MM.1S (cell line): Measurements from ENCODE around the gene KNOP1.

Source experiments
- DNase-seq: peaks from one replicate; pipeline ENCODE4 v3.0.0-alpha.2; 2015
- H2AFZ ChIP-seq: fragments of 300-600 bp; sonication (generic); 2 replicates; pipeline ENCODE4 v1.6.0; 2016; ENCODE audit warnings: antibody characterized with exemption, low read length
- H3F3A ChIP-seq: fragments of 300-600 bp; sonication (generic); 2 replicates; pipeline ENCODE4 v1.6.1; 2016; ENCODE audit warnings: mild to moderate bottlenecking, antibody characterized with exemption, low read length, moderate library complexity, mixed read lengths; ENCODE audit not compliant: insufficient read depth
- H3K27ac ChIP-seq: fragments of 300-600 bp; sonication (generic); 2 replicates; pipeline ENCODE4 v1.5.1; 2016; ENCODE audit warnings: mild to moderate bottlenecking, low read length
- H3K27me3 ChIP-seq: fragments of 300-600 bp; sonication (generic); replicated peaks from 2 replicates; pipeline ENCODE4 v1.6.0; 2016; ENCODE audit warnings: low read length; ENCODE audit not compliant: insufficient read depth
- H3K36me3 ChIP-seq: fragments of 300-600 bp; sonication (generic); replicated peaks from 2 replicates; pipeline ENCODE4 v1.6.1; 2016; ENCODE audit warnings: mild to moderate bottlenecking, low read length, mixed read lengths; ENCODE audit not compliant: insufficient read depth
- H3K4me1 ChIP-seq: fragments of 300-600 bp; sonication (generic); 2 replicates; pipeline ENCODE4 v1.6.1; 2016; ENCODE audit warnings: low read length, mixed read lengths
- H3K4me2 ChIP-seq: fragments of 300-600 bp; sonication (generic); 2 replicates; pipeline ENCODE4 v1.6.0; 2016; ENCODE audit warnings: low read depth, low read length
- H3K4me3 ChIP-seq: fragments of 300-600 bp; sonication (generic); 2 replicates; pipeline ENCODE4 v1.5.1; 2016; ENCODE audit warnings: low read length, mixed read lengths
- H3K79me2 ChIP-seq: fragments of 300-600 bp; sonication (generic); 2 replicates; pipeline ENCODE4 v1.6.1; 2016; ENCODE audit warnings: mixed run types, low read length, mixed read lengths
- H3K9ac ChIP-seq: fragments of 300-600 bp; sonication (generic); 2 replicates; pipeline ENCODE4 v1.6.1; 2016; ENCODE audit warnings: low read length, mixed read lengths
- H3K9me2 ChIP-seq: fragments of 300-600 bp; sonication (generic); replicated peaks from 2 replicates; pipeline ENCODE4 v1.6.1; 2016; ENCODE audit warnings: mild to moderate bottlenecking, low read length, mixed read lengths; ENCODE audit not compliant: insufficient read depth
- H3K9me3 ChIP-seq: fragments of 300-600 bp; sonication (generic); replicated peaks from 2 replicates; pipeline ENCODE4 v1.6.1; 2016; ENCODE audit warnings: mild to moderate bottlenecking, low read length, mixed read lengths; ENCODE audit not compliant: insufficient read depth
- H4K20me1 ChIP-seq: fragments of 300-600 bp; sonication (generic); 2 replicates; pipeline ENCODE4 v1.6.1; 2016; ENCODE audit warnings: mild to moderate bottlenecking, low read length, moderate library complexity, mixed read lengths; ENCODE audit not compliant: insufficient read depth
- EZH2 ChIP-seq: fragments of 300-600 bp; sonication (generic); optimal IDR thresholded peaks from 2 replicates; pipeline ENCODE3; 2017; ENCODE audit warnings: low read depth, mild to moderate bottlenecking, antibody characterized with exemption, low read length, mixed read lengths
- EZH2phosphoT487 ChIP-seq: fragments of 300-600 bp; sonication (generic); IDR thresholded peaks from 2 replicates; pipeline ENCODE4 v1.6.1; 2018; ENCODE audit warnings: antibody characterized with exemption, low read length
- TF ChIP-seq, protein P1 (sequence below): fragments of 300-600 bp; sonication (generic); IDR thresholded peaks from 2 replicates; pipeline ENCODE4 v1.5.1; 2016; ENCODE audit warnings: antibody characterized with exemption, low read length, mixed read lengths

The KNOP1 gene

DNA sequence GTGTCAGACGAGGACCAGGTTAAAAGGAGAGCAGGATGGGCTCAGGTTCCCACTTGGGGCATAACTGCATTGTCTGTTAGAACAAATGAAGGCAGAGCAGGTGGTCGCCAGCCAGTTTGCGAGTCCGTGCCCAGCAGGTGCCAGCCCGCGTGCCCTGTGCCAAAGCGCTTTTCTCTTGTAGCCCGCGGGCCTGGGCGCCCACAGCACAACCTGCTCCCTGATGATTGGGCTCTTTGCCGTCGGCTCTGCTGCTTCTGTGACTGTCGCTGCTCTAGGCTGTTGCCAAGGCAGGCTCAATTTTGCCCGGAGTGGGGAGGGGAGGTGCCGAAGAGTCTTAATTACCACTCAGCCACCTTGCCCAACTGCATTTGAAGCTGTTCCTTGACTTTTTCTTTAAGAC is 21.1 kb downstream of the KNOP1 start:
- no peaks in the 10 kb centered on the region for H3K4me1 ChIP-seq
- no peaks in the 10 kb centered on the region for H3K27me3 ChIP-seq
- DNase-seq, result no peak
- H3K36me3 ChIP-seq, result no peaks in the 10 kb centered on the region
- TF ChIP-seq EZH2 (no peak), EZH2phosphoT487 (no peak)
- TF ChIP-seq, protein P1, sequence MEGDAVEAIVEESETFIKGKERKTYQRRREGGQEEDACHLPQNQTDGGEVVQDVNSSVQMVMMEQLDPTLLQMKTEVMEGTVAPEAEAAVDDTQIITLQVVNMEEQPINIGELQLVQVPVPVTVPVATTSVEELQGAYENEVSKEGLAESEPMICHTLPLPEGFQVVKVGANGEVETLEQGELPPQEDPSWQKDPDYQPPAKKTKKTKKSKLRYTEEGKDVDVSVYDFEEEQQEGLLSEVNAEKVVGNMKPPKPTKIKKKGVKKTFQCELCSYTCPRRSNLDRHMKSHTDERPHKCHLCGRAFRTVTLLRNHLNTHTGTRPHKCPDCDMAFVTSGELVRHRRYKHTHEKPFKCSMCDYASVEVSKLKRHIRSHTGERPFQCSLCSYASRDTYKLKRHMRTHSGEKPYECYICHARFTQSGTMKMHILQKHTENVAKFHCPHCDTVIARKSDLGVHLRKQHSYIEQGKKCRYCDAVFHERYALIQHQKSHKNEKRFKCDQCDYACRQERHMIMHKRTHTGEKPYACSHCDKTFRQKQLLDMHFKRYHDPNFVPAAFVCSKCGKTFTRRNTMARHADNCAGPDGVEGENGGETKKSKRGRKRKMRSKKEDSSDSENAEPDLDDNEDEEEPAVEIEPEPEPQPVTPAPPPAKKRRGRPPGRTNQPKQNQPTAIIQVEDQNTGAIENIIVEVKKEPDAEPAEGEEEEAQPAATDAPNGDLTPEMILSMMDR, result no peak
- H3K27ac ChIP-seq, result no peak overlapping the region
- no peak overlapping the region for H3K4me3 ChIP-seq
- H3K9me3 ChIP-seq, result no peaks in the 10 kb centered on the region
- H3K9ac ChIP-seq, result no peak overlapping the region
- no peaks in the 10 kb centered on the region for H4K20me1 ChIP-seq
- H2AFZ ChIP-seq, result no peak overlapping the region
- H3F3A ChIP-seq, result no peaks in the 10 kb centered on the region
- no peak overlapping the region for H3K4me2 ChIP-seq
- no peaks in the 10 kb centered on the region for H3K9me2 ChIP-seq
- H3K79me2 ChIP-seq, result no peaks in the 10 kb centered on the region

DNA sequence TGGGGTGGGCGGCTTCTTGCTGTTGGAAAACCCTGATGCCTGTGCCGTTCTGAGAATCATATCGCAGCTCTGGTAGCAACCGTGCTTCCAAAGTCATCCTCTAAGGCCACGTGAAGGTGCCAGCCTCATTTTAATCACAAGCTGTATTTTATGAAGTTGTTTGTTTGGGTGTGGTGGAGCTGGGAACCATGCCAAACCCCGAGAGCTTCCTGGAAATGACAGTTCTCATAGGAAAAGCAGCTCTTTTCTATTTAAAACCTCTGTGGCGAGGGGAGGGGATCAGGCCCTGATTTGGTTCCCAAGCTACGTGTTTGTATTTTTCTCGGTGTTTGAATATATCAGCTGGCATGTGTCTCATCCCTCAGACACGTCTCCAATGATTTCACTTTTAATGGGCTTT is 21.7 kb downstream of the KNOP1 start:
- TF ChIP-seq EZH2 (no peak), EZH2phosphoT487 (no peak)
- TF ChIP-seq, protein P1, result no peak
- Histone ChIP-seq H3K27me3 (no peaks in the 10 kb centered on the region), H3K9me3 (no peaks in the 10 kb centered on the region), H3K27ac (no peak overlapping the region), H4K20me1 (no peaks in the 10 kb centered on the region), H3K9me2 (no peaks in the 10 kb centered on the region), H3K79me2 (no peaks in the 10 kb centered on the region), H3K4me3 (no peak overlapping the region), H3K4me2 (no peak overlapping the region), H3F3A (no peaks in the 10 kb centered on the region), H2AFZ (no peak overlapping the region), H3K4me1 (no peaks in the 10 kb centered on the region), H3K9ac (no peak overlapping the region), H3K36me3 (no peaks in the 10 kb centered on the region)
- no peak for DNase-seq

DNA sequence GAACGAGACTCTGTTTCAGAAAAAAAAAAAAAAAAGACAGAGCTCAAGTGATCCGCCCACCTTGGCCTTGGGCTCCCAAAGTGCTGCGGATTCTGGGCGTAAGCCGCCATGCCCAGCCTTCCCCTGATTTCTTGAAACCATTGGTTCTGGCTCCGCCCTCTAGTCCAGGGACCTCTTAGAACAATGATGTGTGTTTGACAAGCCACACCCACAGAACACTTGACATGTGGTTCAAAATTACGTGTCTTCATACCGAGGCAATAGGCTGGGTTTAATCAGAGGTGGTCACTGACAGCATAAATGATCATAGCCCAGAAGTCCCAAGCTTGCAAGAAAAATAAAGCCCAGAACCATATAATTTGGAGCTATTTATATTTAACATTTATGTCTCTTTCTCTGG is 23.0 kb downstream of the KNOP1 start:
- Histone ChIP-seq H3K27me3 (no peaks in the 10 kb centered on the region), H3K4me2 (no peak overlapping the region), H3F3A (no peaks in the 10 kb centered on the region), H4K20me1 (no peaks in the 10 kb centered on the region), H3K9me2 (no peaks in the 10 kb centered on the region), H3K4me3 (no peak overlapping the region), H3K9ac (no peak overlapping the region), H3K36me3 (no peaks in the 10 kb centered on the region), H3K4me1 (no peaks in the 10 kb centered on the region), H2AFZ (no peak overlapping the region), H3K79me2 (no peaks in the 10 kb centered on the region), H3K27ac (no peak overlapping the region), H3K9me3 (no peaks in the 10 kb centered on the region)
- TF ChIP-seq, protein P1, result no peak
- TF ChIP-seq EZH2phosphoT487, result no peak
- TF ChIP-seq EZH2, result no peak
- DNase-seq, result no peak
